Activated CD8-positive, alpha-beta memory T cell treated with anti-CD3 and anti-CD28 coated beads, Interleukin-2, amount 50 U/mL, for 24 hours (primary cell): ENCODE data around the gene AGAP3.

Source experiments
- DNase-seq: peaks from one replicate; pipeline ENCODE4 v3.0.0-alpha.2; 2020; ENCODE audit errors: extremely low read depth

Gene AGAP3

GRCh38 chr7:151074817-151075661 lies 11.2 kb upstream of the AGAP3 start:
- no peak for DNase-seq

- DNase-seq: no peak
Observed at GRCh38 chr7:151075662-151075971, 10.7 kb upstream of the AGAP3 start.

GRCh38 chr7:151075978-151076426 lies 10.3 kb upstream of the AGAP3 start:
- no peak for DNase-seq

- no peak for DNase-seq
Observed at GRCh38 chr7:151076863-151077704, 9.2 kb upstream of the AGAP3 start.

- DNase-seq: no peak
Observed at GRCh38 chr7:151077705-151078232, 8.5 kb upstream of the AGAP3 start.

GRCh38 chr7:151078233-151079040 lies 7.8 kb upstream of the AGAP3 start:
- DNase-seq: no peak

- DNase-seq: no peak
Observed at GRCh38 chr7:151079199-151079910, 6.9 kb upstream of the AGAP3 start.

- DNase-seq: no peak
Observed at GRCh38 chr7:151080067-151080521, 6.2 kb upstream of the AGAP3 start.

GRCh38 chr7:151080522-151081169 lies 5.6 kb upstream of the AGAP3 start, which contains the start of gene FASTK:
TSS of gene FASTK (minus strand) at chr7:151080809. CDS start at chr7:151080766, 43 bp downstream.
- peak; percentile 75 for DNase-seq

- DNase-seq: no peak
Observed at GRCh38 chr7:151081170-151082101, 4.8 kb upstream of the AGAP3 start.

- no peak for DNase-seq
Observed at GRCh38 chr7:151082141-151083070, 3.9 kb upstream of the AGAP3 start.

GRCh38 chr7:151083071-151083823 lies 3.0 kb upstream of the AGAP3 start, which contains the start of gene TMUB1:
TSS of gene TMUB1 (minus strand) at chr7:151083493. CDS start at chr7:151082563, 930 bp downstream.
- DNase-seq: peak; percentile 59

GRCh38 chr7:151083824-151084160 lies 2.5 kb upstream of the AGAP3 start:
- no peak for DNase-seq

GRCh38 chr7:151085329-151085690 lies 965 bp upstream of the AGAP3 start:
- DNase-seq: no peak

- no peak for DNase-seq
Observed at GRCh38 chr7:151086802-151087244, 548 bp downstream of the AGAP3 start.

GRCh38 chr7:151087245-151088018 lies 1.2 kb downstream of the AGAP3 start:
- DNase-seq: no peak
